Spleen (tissue), 11 donors: Measurements from ENCODE around the gene GNAI3. TPM values are rescaled to one million over a fixed set of nuclear protein-coding genes. Genes with fewer than 3 reads are reported as not detected.
A peak's percentile ranks its signal among the peaks of the same experiment; 100 is the strongest.

Source experiments
- DNase-seq: peaks from one replicate; pipeline ENCODE4 v3.0.0-alpha.2; 2020
- H3K27ac ChIP-seq, 8 donors: fragments of 200-600 bp; sonication (generic) in 7 of 8; 1 replicate in 4 of 8; 2 replicates in 4 of 8; pipeline versions ENCODE4 v1.5.0 to v1.8.0; 2016 to 2021; ENCODE audit warnings: inconsistent platforms in 4 of 8, mild to moderate bottlenecking in 4 of 8, moderate library complexity in 1 of 8
- H3K27me3 ChIP-seq, 7 donors: fragments of 200-600 bp; sonication (generic) in 6 of 7; replicated peaks in 1 of 7; 1 replicate in 4 of 7; 2 replicates in 3 of 7; pipeline versions ENCODE4 v1.5.0 to v1.8.0; 2016 to 2021; ENCODE audit warnings: inconsistent platforms in 3 of 7, mild to moderate bottlenecking in 1 of 7
- H3K36me3 ChIP-seq, 6 donors: fragments of 200-600 bp; sonication (generic) in 5 of 6; 1 replicate in 4 of 6; 2 replicates in 2 of 6; pipeline versions ENCODE4 v1.5.0 to v1.8.0; 2016 to 2021; ENCODE audit warnings: inconsistent platforms in 2 of 6
- H3K4me1 ChIP-seq, 6 donors: fragments of 200-600 bp; sonication (generic) in 5 of 6; 1 replicate in 3 of 6; 2 replicates in 3 of 6; pipeline versions ENCODE4 v1.5.0 to v1.8.0; 2016 to 2021; ENCODE audit warnings: inconsistent platforms in 3 of 6
- H3K4me3 ChIP-seq, 8 donors: fragments of 200-600 bp; sonication (generic) in 7 of 8; 1 replicate in 4 of 8; 2 replicates in 4 of 8; pipeline versions ENCODE4 v1.5.0 to v1.8.0; 2016 to 2021; ENCODE audit warnings: inconsistent platforms in 4 of 8, mild to moderate bottlenecking in 4 of 8, moderate library complexity in 2 of 8
- H3K9me3 ChIP-seq, 8 donors: fragments of 200-600 bp; sonication (generic) in 7 of 8; 1 replicate in 4 of 8; 2 replicates in 4 of 8; pipeline versions ENCODE4 v1.5.0 to v1.8.0; 2016 to 2021; ENCODE audit warnings: inconsistent platforms in 4 of 8
- POLR2A ChIP-seq, 3 donors: fragments of 450-650 bp; IDR thresholded peaks; one replicate each; pipeline ENCODE4 v1.5.1; 2017; ENCODE audit warnings: antibody characterized with exemption in 3 of 3, mild to moderate bottlenecking in 1 of 3
- POLR2AphosphoS5 ChIP-seq, 3 donors: sonication (generic); formaldehyde crosslinking; IDR thresholded peaks; one replicate each; pipeline ENCODE4 v1.5.1; 2017; ENCODE audit warnings: antibody characterized with exemption in 3 of 3
- WGBS, 5 donors: extraction: QIAGEN DNeasy Blood & Tissue Kit in 3 of 5; methylation state at CpG; one replicate each; pipeline versions ENCODE4 v1.1.5 to v1.1.7; 2013 to 2018; 5-methylcytosine and 5-hydroxymethylcytosine counted together
- intact Hi-C: fragments of 100-400 bp; cut with DNase I; formaldehyde crosslinking; loops from one replicate; pipeline ENCODE4 v1.15.0; 2023; ENCODE audit warnings: low total_unique reads
- polyA plus RNA-seq, 3 donors: library from polyadenylated mRNA; stranded (reverse); fragments of 200-250 nt; gene quantifications; one replicate each; pipeline ENCODE4 v1.2.1, GENCODE V29; 2013
- total RNA-seq, 7 donors: library from RNA; depleted of rRNA in 3 of 7; stranded (reverse); fragments of >200 nt in 3 of 7; fragmentation: NEBNext Ultra II Directional in 4 of 7; extraction: Animal tissue kit (Norgen Biotek cat#: 25700) in 4 of 7; gene quantifications; one replicate each; pipeline versions ENCODE4 v1.1.0 to v1.2.1, GENCODE V29; 2016 to 2021
- TF ChIP-seq, protein P1 (sequence below), 11 experiments: fragments of 200-600 bp in 7 of 11; fragments of 450-650 bp in 4 of 11; sonication (generic) in 4 of 11; IDR thresholded peaks in 8 of 11; conservative IDR thresholded peaks in 3 of 11; 1 replicate in 7 of 11; 2 replicates in 4 of 11; pipeline versions ENCODE4 v1.4.0 to v1.8.0; 2016 to 2021; ENCODE audit warnings: antibody characterized with exemption in 11 of 11, inconsistent platforms in 4 of 11, mild to moderate bottlenecking in 1 of 11
- donor health status: healthy with polysubstance abuse.
- donor health status: DM: no; HTN: no; CAD: no; lungs with moderate emphysema.
- donor health status: DM: no; HTN: no; CAD: no.
- donor health status: Bipolar disorder and iron deficiency.
- donor health status: healthy.
- donor health status: DM: no; HTN: no; CAD: no.
- donor health status: DM: yes; HTN: yes; CAD: no.

The GNAI3 gene
- total and polyA plus RNA-seq, 10 donors: 1.8 to 11.4 (median 9.2) TPM

DNA sequence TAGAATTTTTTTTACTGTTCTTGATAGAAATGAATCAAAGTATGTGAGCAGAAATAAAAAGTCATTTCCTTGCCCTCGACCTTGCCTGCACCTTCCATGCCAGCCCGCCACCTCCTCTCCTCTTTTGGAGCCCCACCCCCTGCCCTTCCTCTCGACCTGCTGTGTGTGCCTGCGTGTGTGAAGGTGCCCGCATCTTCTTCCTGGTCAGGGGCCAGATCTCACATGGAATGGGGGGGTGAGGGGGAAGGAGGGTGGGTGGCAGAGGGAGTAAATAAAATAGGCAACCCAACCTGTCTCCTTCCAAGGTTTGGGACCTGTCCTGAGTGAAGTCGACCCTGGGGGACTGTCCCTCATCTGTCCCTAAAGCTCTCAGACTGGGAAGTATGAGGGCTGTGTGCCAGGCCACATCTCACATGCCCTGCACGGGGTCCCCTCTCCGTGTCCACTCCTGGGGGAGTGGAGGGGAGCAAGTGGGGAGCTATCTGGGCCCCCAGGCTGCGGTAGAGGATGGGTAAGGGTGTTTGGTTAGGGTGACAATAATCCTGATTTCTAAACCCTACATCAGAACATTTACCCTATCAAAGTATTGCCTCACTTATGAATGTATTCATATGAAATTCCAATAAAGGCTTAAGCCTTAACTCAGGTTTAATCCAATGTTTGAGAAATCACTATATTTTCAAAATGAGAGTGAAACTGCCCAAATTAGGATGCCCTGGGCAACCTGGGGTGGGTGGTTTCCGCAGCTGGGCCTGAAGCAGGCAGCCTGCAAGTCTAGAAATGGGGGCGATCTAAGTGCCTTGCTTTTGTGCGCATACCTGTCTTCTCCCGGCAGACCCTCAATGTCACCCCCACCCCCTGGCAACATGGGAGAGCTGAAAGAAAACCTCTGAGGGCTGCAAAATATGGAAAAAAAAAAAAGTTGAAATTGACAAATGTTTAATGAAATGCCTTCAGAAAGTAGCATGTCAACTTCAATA is 86.6 kb downstream of the GNAI3 start:
- DNase-seq: no peak
- H3K36me3 ChIP-seq: peaks cover 0 to 30% (median 16%) of the 10 kb centered on the region in 6 donors
- TF ChIP-seq, protein P1, sequence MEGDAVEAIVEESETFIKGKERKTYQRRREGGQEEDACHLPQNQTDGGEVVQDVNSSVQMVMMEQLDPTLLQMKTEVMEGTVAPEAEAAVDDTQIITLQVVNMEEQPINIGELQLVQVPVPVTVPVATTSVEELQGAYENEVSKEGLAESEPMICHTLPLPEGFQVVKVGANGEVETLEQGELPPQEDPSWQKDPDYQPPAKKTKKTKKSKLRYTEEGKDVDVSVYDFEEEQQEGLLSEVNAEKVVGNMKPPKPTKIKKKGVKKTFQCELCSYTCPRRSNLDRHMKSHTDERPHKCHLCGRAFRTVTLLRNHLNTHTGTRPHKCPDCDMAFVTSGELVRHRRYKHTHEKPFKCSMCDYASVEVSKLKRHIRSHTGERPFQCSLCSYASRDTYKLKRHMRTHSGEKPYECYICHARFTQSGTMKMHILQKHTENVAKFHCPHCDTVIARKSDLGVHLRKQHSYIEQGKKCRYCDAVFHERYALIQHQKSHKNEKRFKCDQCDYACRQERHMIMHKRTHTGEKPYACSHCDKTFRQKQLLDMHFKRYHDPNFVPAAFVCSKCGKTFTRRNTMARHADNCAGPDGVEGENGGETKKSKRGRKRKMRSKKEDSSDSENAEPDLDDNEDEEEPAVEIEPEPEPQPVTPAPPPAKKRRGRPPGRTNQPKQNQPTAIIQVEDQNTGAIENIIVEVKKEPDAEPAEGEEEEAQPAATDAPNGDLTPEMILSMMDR (IDR thresholded peaks at IDR 0.05 in 8 of 11, conservative IDR thresholded peaks at IDR 0.05 in 3 of 11): no peak
- no peak for TF ChIP-seq POLR2A (IDR thresholded peaks at IDR 0.05)
- no peak for TF ChIP-seq POLR2AphosphoS5 (IDR thresholded peaks at IDR 0.05)
- no peaks in the 10 kb centered on the region for H3K27me3 ChIP-seq
- WGBS, 5 donors: 41 to 55% (median 50%) methylated on average over 13 of the region's 13 CpGs
- H3K9me3 ChIP-seq: no peaks in the 10 kb centered on the region
- H3K4me3 ChIP-seq: no peak overlapping the region
- peak overlapping the region in 2 of 8 donors; percentile 15 to 46 for H3K27ac ChIP-seq
- intact Hi-C loops: no loop called here
- H3K4me1 ChIP-seq: peaks cover 0 to 40% (median 10%) of the 10 kb centered on the region in 6 donors

- H3K4me3 ChIP-seq: no peak overlapping the region
- 88 to 91% (median 90%) methylated on average over 2 of the region's 2 CpGs for WGBS, 5 donors
- H3K36me3 ChIP-seq: peaks cover 0 to 22% (median 12%) of the 10 kb centered on the region in 6 donors
- no peaks in the 10 kb centered on the region for H3K27me3 ChIP-seq
- no peaks in the 10 kb centered on the region for H3K9me3 ChIP-seq
- TF ChIP-seq POLR2A (IDR thresholded peaks at IDR 0.05): no peak
- TF ChIP-seq POLR2AphosphoS5 (IDR thresholded peaks at IDR 0.05): no peak
- TF ChIP-seq, protein P1 (IDR thresholded peaks at IDR 0.05 in 8 of 11, conservative IDR thresholded peaks at IDR 0.05 in 3 of 11): no peak
- peak overlapping the region in 1 of 8 donors; percentile 15 for H3K27ac ChIP-seq
- no peak for DNase-seq
- intact Hi-C loops: no loop called here
- peaks cover 0 to 45% (median 15%) of the 10 kb centered on the region in 6 donors for H3K4me1 ChIP-seq
These were observed 87.4 kb downstream of the GNAI3 start for GRCh38 chr1:109635862-109636200.

- DNase-seq: no peak
- no peaks in the 10 kb centered on the region for H3K27me3 ChIP-seq
- 59 to 78% (median 65%) methylated on average over 8 to 9 of the region's 9 CpGs for WGBS, 5 donors
- H3K4me1 ChIP-seq: peaks cover 0 to 39% (median 13%) of the 10 kb centered on the region in 6 donors
- TF ChIP-seq, protein P1 (IDR thresholded peaks at IDR 0.05 in 8 of 11, conservative IDR thresholded peaks at IDR 0.05 in 3 of 11): no peak
- TF ChIP-seq POLR2AphosphoS5 (IDR thresholded peaks at IDR 0.05) (no peak), POLR2A (IDR thresholded peaks at IDR 0.05) (no peak)
- no peaks in the 10 kb centered on the region for H3K9me3 ChIP-seq
- peaks cover 0 to 16% (median 7%) of the 10 kb centered on the region in 6 donors for H3K36me3 ChIP-seq
- H3K27ac ChIP-seq: peak overlapping the region in 1 of 8 donors; percentile 15
- intact Hi-C loops: no loop called here
- no peak overlapping the region for H3K4me3 ChIP-seq
These were observed 88.0 kb downstream of the GNAI3 start for GRCh38 chr1:109636201-109636952.
